Measurements from ENCODE around the gene SH2D6. TPM values are rescaled to one million over a fixed set of nuclear protein-coding genes. Genes with fewer than 3 reads are reported as not detected.

The SH2D6 gene
- total RNA-seq, 1 donor from 2014 or later: 1.2 TPM

- H3K27me3 Mint-ChIP-seq (ENCODE audit: low read depth): no peaks in the 10 kb centered on the region
- no peaks in the 10 kb centered on the region for H3K4me1 Mint-ChIP-seq
- peaks cover 2% of the 10 kb centered on the region for H3K9me3 Mint-ChIP-seq
- peak overlapping the region; percentile 94 for H3K27ac Mint-ChIP-seq (ENCODE audit: unreplicated experiment)
- DNase-seq (ENCODE audit: low read depth, low spot score): no peak
- peaks cover 3% of the 10 kb centered on the region for H3K36me3 Mint-ChIP-seq (ENCODE audit: low read depth)
- no peak for TF ChIP-seq CTCF (conservative IDR thresholded peaks at IDR 0.05)
- no peak overlapping the region for H3K4me3 Mint-ChIP-seq
Observed at GRCh38 chr2:85399183-85399455, 19.4 kb upstream of the SH2D6 start.

- H3K27ac Mint-ChIP-seq (ENCODE audit: unreplicated experiment): no peak overlapping the region
- H3K36me3 Mint-ChIP-seq (ENCODE audit: low read depth): peaks cover 3% of the 10 kb centered on the region
- DNase-seq (ENCODE audit: low read depth, low spot score): no peak
- no peaks in the 10 kb centered on the region for H3K4me1 Mint-ChIP-seq
- no peak for TF ChIP-seq CTCF (conservative IDR thresholded peaks at IDR 0.05)
- peaks cover 2% of the 10 kb centered on the region for H3K9me3 Mint-ChIP-seq
- no peaks in the 10 kb centered on the region for H3K27me3 Mint-ChIP-seq (ENCODE audit: low read depth)
- no peak overlapping the region for H3K4me3 Mint-ChIP-seq
Observed at GRCh38 chr2:85400023-85400422, 18.5 kb upstream of the SH2D6 start.

- Mint-ChIP-seq H3K4me1 (no peaks in the 10 kb centered on the region), H3K27me3 (ENCODE audit: low read depth) (no peaks in the 10 kb centered on the region), H3K36me3 (ENCODE audit: low read depth) (peaks cover 3% of the 10 kb centered on the region), H3K27ac (ENCODE audit: unreplicated experiment) (no peak overlapping the region), H3K9me3 (peaks cover 2% of the 10 kb centered on the region), H3K4me3 (no peak overlapping the region)
- DNase-seq (ENCODE audit: low read depth, low spot score): no peak
- no peak for TF ChIP-seq CTCF (conservative IDR thresholded peaks at IDR 0.05)
Observed at GRCh38 chr2:85400541-85401463, 17.7 kb upstream of the SH2D6 start.

GRCh38 chr2:85401464-85401805 is 17.1 kb upstream of the SH2D6 start:
- Mint-ChIP-seq H3K36me3 (ENCODE audit: low read depth) (peaks cover 3% of the 10 kb centered on the region), H3K4me1 (no peaks in the 10 kb centered on the region)

GRCh38 chr2:85401844-85402243 is 16.7 kb upstream of the SH2D6 start:
- Mint-ChIP-seq H3K9me3 (peaks cover 2% of the 10 kb centered on the region), H3K27ac (ENCODE audit: unreplicated experiment) (peak overlapping the region; percentile 68), H3K36me3 (ENCODE audit: low read depth) (peaks cover 3% of the 10 kb centered on the region), H3K4me1 (no peaks in the 10 kb centered on the region), H3K27me3 (ENCODE audit: low read depth) (no peaks in the 10 kb centered on the region), H3K4me3 (no peak overlapping the region)
- DNase-seq (ENCODE audit: low read depth, low spot score): no peak
- no peak for TF ChIP-seq CTCF (conservative IDR thresholded peaks at IDR 0.05)

More at GRCh38 chr2:85401464-85401805, 17.1 kb upstream of the SH2D6 start:
- no peak for DNase-seq (ENCODE audit: low read depth, low spot score)
- Mint-ChIP-seq H3K27ac (ENCODE audit: unreplicated experiment) (no peak overlapping the region), H3K9me3 (peaks cover 2% of the 10 kb centered on the region), H3K4me3 (no peak overlapping the region), H3K27me3 (ENCODE audit: low read depth) (no peaks in the 10 kb centered on the region)
- TF ChIP-seq CTCF (conservative IDR thresholded peaks at IDR 0.05): no peak
